ENCODE measurements around the gene DAPL1.
"Not testable (repeated sequence)": the region's sequence is repeated elsewhere in the genome, so short reads cannot be mapped to it uniquely, and the experiment has no call there.

DAPL1 gene

DNA sequence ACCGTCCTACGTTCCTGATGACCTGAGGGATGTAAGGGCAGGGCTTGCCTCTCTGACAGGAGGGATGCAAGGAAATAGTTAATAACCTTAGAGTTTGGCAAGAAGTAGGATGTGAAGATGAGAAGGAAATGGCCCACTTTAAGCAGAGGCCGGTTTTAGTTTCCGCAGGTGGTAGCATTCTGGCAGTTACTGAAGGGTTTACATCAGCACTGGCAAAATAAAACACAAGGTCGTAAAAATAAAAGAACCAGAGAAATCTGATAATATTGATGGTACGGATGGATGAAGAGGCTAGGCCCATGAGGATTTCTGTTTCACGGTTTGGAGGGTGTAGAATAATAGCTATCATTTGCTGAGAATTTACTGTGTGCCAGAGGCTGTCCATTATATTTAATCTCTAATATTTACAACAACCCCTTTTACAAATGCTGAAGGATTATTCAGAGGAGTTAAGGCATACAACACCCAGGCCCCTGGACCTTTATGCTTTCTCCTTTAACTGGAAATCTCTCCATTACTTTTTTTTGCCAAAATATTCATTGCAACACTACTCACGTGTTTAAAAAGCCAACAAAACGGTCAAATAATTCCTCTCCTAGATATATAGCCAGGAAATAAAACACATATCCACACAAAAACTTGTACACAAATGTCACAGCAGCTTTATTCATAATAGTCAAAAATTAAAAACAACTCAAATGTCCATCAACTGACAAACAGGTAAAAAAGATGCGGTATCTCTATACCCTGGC lies 28.5 kb downstream of the DAPL1 start:
- no peak for DNase-seq

DNA sequence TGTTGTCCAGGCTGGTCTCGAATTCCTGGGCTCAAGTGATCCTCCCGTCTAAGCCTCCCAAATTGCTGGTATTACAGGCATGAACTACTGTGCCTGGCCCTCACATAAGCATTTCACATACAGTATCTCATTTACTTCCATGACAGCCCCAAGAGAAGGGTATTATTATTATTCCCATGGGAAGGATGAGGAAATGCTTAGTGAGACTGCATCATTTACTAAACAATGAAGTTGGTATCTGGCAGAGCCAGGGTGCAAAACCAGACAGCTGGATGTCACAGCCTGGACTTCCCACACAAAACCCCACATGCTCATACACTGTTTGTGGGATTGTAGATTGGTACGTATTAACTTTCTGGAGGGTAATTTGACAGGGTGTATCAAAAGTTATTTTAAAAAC lies 29.9 kb downstream of the DAPL1 start:
- DNase-seq, result no peak

DNA sequence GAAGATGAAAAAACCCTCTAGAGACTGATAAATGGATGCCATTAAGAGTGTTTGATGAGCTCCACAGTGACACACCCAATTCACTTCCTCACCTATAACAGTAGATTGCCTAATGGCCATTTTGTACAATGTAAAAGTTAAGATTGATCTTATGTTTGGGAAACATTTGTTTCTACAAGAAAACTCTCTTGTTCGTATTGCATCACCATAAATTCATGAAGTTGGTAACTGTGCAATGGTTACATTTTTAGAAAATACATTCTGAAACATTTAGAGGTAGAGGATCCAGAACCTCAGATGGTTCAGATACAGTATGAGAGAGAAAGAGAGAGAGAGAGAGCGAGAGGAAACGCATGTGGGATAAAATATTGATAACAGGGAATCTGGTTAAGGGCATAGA lies 31.8 kb downstream of the DAPL1 start:
- DNase-seq, result no peak

DNA sequence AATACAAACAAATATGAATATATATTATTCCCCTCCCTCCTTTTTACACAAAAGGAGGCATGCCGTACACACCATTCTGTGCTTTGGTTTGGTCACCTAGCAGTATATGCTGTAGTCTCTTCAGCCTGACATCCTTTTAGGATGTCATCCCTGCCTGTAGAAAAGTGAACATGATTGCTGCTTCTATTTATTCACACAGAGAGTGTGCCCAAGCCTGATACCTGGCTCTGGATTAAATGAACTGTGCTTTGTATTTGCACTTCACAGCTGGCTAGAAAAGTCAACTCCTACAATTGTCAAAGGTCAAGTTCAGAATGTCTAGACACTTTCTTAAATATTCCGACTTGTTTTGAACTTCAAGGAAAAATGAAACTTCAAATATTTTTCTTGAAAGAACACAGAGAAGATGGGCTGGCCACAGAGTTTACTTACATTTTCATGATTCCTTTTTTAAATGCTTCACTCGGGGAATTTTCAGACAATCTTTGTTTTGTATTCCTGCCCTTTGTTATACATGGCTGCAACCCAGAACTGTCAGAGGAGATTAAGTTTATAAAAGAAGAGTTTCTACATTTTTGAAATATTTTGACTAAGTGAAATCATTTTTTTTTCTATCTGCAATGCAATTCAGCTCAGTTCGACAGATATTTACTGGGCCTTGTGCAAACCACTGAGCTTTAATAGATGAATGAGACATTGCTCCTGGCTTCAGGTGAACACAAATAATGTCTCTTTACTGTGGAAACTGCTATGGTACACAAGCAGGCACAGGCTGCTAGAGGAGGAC lies 33.5 kb downstream of the DAPL1 start:
- DNase-seq, result no peak

DNA sequence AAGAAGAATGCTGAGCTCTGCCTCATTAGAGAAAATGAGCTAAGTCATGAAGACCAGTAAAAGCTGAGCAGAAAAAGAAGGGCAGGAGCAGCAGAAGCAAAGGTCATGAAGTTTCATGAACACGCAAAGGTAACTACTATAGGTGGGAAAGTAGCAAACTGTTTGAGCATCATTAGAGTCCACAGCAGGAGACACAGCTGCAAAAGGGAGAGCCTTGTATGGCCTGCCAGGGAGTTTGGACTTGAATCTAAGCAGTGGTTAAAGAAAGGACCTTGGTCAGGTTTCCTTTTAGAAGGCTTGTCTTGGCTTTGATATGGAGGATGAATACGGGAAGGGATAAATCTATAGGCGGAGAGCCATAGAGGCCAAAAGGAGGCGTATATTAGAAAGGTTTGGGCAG lies 34.0 kb downstream of the DAPL1 start:
- no peak for DNase-seq

DNA sequence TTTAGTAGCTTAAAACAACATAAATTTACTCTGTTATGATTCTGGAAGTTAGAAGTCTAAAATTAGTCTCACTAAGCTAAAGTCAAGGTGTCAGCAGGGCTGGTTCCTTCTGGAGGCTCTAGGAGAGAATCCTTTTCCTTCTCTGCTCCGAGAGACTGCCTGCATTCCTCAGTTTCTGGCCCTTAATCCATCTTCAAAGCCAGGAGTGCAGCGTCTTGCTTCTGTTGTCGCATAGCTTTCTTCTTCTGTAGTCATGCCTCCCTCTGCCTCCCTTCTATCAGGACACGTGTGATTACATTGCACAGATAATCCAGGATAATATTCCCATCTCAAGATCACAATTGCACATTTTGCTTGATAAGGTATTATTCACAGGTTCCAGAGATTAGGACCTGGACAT lies 35.1 kb downstream of the DAPL1 start:
- no peak for DNase-seq

DNA sequence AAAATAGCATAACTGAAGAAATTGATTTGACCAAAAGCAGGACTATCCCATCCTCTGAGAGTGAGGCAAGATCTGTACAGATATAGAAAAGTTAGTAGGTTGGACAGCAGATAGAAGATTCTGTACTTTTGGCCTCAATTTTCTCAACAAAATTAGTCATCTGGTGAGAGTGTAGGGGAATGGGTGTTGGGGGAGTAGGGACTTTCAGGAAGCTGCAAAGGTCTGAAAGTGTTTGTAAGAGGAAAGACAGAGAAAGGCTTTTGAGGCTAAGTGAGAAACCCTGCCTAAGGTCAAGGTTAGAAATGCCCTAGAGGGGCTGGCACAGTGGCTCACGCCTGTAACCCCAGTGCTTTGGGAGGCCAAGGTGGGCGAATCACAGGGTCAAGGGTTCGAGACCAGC lies 40.3 kb downstream of the DAPL1 start:
- DNase-seq, result no peak

DNA sequence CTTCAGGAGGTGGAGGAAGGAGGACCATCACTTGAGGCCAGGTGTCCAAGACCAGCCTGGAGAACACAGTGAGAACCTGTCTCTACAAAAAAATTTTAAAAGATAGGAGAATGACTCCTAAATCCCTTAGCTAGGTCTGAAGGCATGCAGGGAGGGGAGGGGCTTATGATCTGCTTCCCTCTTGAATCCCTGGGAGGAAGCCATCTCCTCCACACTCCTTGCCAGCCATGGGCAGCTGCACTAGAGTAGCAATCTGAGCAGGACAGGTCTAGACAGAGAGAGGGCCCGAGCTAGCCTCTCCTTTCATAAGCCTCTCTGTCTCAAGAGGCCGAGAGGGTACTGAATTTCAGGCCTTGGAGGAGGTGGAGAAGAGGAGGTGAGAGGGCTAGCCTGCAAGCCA lies 42.5 kb downstream of the DAPL1 start:
- DNase-seq, result no peak

DNA sequence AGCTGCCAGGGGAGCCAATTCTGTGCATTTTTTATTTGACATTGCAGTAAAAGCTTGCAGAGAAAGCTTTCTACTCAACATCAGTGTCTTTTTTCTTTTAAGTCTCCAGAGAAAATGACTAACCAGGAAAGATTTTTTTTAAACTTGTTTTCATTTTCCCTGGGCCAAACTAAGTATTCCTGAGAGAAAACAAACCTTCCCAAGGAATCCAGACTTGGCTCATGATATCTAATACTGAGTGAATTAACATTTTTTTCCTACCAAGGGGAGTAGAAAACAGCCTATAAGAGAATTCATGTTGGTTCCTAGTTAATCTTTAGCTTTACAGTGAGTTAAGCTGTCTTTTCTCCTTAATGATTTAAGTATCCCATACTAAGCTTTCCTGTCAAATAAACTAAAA lies 46.7 kb downstream of the DAPL1 start:
- no peak for DNase-seq

DNA sequence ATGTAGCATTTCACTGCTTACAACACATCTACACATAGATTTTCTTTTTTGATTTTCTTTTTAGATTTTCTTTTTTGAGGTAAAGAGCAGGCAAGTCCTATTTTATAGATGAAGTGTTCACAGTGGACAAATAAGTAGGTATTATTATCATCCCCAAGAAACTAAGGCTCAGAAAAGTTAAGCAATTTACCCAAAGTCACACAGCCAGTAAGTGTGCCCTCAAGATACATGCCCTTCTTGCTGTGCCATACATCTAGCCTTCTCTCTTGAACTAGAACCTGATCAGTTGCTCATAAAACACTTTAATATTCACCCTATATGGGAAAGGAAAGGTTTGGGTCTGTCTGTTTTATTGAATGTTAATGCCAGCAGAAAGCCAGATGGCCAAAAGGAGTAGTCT lies 50.3 kb downstream of the DAPL1 start:
- DNase-seq, result no peak

DNA sequence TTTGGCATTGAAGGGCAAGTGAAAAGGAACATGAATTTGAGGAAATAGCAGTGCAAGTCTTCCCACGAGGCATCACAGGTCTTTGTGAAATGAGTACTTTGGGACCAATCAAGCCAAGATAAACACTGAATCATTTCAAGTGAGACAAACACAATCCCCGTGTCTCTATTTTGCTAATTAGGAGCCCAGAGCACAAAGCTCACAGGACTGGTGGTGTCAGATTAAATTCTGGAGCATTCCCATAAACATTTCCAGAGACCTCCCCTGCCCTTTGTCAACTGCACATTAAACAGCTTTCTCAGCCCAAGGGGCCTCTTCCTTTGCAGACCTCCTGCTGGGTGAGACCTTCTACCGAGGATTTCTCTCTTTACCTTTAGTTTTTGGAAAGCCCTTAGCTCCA lies 50.7 kb downstream of the DAPL1 start:
- peak; percentile 21 for DNase-seq

DNA sequence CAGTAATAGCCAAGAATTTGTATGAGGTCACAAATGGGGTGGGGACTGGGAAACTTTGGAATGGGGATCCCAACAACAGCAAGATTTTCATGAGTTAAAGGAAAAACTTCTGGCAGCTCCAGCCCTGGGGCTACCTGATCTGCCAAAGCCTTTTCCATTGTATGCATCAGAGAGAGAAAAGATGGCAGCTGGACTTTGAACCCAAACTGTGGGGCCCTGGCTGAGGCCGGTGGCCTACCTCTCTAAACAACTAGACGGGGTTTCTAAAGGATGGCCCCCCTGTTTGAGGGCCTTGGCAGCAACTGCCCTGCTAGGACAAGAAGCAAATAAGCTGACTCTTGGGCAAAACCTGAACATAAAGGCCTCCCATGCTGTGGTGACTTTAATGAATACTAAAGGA lies 52.4 kb downstream of the DAPL1 start:
- DNase-seq, result not testable (repeated sequence)

DNA sequence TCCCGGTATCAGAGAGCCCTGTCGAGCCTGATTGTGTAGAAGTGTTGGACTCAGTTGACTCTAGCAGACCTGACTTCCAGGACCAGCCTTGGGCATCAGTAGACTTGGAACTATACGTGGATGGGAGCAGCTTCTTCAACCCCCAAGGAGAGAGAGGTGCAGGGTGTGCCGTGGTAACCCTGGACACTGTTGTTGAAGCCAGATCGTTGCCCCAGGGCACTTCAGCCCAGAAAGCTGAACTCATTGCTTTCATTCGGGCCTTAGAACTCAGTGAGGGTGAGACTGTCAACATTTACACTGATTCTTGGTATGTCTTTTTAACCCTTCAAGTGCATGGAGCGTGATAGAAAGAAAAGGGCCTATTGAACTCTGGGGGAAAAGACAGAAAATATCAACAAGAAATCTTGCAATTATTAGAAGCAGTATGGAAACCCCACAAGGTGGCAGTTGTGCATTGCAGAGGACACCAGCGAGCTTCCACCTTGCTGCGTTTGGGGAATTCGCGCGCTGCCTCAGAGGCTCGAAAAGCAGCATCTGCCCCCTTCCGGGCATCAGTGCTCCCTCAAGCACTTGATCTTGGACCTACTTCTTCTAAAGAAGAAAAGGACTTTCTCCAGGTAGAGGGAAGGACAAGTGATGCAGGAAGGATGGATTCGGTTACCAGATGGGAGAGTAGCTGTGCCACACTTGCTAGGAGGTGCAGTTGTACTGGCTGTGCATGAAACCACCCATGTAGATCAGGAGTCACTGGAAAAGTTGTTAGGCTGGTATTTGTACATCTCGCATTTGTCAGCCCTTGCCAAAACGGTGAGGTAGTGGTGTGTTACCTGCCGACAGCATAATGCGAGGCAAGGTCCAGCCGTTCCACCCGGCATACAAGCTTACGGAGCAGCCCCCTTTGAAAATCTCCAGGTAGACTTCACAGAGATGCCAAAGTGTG lies 53.2 kb downstream of the DAPL1 start:
- DNase-seq, result not testable (repeated sequence)

DNA sequence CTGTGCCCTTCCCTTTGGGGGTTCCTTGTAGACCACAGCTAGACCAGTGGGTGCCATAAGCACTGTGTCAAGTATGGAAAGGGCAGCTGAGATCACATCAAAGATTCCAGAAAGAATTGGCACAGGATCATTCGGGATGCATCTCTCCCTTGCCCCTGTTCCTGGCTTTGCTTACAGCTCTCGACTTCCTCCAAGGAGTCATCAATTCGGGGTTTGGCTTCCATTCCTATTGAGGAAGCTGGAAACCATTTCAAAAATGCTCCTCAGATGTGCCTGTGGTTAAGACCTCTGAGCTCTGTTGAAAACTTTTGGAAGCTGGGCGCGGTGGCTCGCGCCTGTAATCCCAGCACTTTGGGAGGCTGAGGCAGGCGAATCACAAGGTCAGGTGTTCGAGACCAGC lies 65.1 kb downstream of the DAPL1 start:
- not testable (repeated sequence) for DNase-seq

DNA sequence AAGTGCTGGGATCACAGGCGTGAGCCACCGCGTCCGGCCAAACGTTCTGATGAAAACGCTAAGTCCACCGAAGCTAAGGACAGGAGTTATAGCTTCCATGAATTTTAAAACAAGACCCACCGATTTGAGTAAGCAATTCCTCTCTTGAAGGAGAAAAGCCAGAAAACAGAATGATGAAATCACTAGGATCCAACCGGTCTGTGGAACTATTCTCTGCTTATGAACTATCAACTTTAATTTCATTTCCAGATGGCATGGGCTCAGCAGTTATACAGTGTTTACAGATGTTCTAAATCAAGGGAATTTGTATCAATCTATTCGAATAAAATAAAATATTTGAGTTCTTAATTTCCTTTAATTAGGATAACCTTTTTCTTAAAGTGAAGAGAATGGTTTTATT lies 66.5 kb downstream of the DAPL1 start:
- not testable (repeated sequence) for DNase-seq

DNA sequence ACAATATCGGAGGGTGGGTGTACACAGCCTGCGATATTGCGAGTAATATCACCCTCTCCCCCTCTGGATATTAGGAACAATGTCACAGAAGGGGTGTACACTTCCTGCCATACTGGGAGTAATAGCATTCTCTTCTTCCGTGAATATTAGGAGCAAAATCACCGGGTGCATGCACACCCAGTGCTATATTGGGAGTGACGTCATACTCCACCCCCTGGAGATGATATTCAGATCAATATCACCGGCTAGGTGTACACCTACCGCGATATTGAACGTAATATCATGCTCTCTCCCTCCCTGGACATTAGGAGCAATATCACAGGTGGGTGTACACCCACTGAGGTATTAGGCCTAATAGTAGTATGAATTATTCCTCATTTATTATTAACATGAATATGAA lies 70.4 kb downstream of the DAPL1 start:
- DNase-seq, result not testable (repeated sequence)
